OCI-LY7 (cell line): ENCODE measurements around the gene HOXC6.

Source experiments
- CTCF ChIP-seq: fragments of 200-600 bp; sonication (generic); conservative IDR thresholded peaks from 2 replicates; pipeline ENCODE4 v1.5.1; 2014; ENCODE audit warnings: mild to moderate bottlenecking, antibody characterized with exemption, low read length, moderate library complexity, mixed read lengths
- EZH2phosphoT487 ChIP-seq: fragments of 200-600 bp; sonication (generic); IDR thresholded peaks from 2 replicates; pipeline ENCODE4 v1.6.1; 2018; ENCODE audit warnings: low read depth, borderline replicate concordance, mild to moderate bottlenecking, mixed run types, antibody characterized with exemption, low read length, moderate library complexity, mixed read lengths

DNA sequence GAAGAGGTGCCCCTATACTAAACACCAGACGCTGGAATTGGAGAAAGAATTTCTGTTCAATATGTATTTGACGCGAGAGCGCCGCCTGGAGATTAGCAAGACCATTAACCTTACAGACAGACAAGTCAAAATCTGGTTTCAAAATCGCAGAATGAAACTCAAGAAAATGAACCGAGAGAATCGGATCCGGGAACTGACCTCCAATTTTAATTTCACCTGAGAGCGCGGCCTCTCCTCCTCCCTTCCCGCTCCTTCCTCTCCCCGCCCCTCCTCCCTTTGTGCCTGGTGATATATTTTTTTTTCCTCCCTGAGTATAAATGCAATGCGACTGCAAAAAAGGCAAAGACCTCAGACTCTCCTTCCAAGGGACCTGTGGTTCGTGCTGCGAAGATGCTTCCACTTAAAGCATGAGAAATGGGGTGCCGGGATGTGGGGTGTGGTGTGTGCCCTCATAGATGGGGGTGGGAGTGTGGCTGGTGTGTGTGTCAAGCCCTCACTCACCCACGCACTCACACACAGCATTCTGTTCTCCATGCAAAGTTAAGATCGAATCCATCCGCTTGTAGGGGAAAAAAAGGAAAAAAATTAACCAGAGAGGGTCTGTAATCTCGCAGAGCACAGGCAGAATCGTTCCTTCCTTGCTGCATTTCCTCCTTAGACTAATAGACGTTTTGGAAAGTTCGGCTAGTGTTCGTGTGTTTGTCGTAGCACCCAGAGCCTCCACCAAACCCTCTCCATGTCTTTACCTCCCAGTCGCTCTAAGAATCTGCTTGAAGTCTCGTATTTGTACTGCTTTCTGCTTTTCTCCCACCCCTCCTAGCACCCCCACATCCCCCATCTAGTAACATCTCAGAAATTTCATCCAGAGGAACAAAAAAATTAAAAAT lies 38.8 kb upstream of the HOXC6 start:
- TF ChIP-seq CTCF = peak; percentile 92
- 0 out of 2 replicates have a peak, but pooled peaks have one; percentile 44 for TF ChIP-seq EZH2phosphoT487
